Measurements from ENCODE around the gene TYW3. TPM values are rescaled to one million over a fixed set of nuclear protein-coding genes. Genes with fewer than 3 reads are reported as not detected.

TYW3 gene
- total and polyA plus RNA-seq, 2 of the 4 experiments (the other 2 are of a cell fraction), result 9.3 to 16.5 TPM

GRCh38 chr1:74703386-74704182, 29.4 kb upstream of the TYW3 start (continued):
- TF ChIP-seq USF2 (IDR thresholded peaks at IDR 0.05; ENCODE audit: low read depth, low read length), result no peak

- Histone ChIP-seq H2BK5ac (ENCODE audit: low read depth, low read length, poor library complexity, severe bottlenecking) (no peak overlapping the region), H4K91ac (ENCODE audit: insufficient read depth, low read depth, low read length) (no peak overlapping the region), H3K4me1 (ENCODE audit: control insufficient read depth, insufficient read depth, low read length) (peaks cover 8% of the 10 kb centered on the region), H2AK9ac (replicated peaks; ENCODE audit: low read depth, low read length, poor library complexity) (no peak overlapping the region), H2BK20ac (ENCODE audit: low read depth, low read length) (no peak overlapping the region), H3K27ac (ENCODE audit: insufficient read depth, low read length) (no peak overlapping the region), H2AK5ac (ENCODE audit: low read depth, low read length) (no peak overlapping the region), H3K14ac (replicated peaks; ENCODE audit: low read depth, low read length) (no peak overlapping the region), H2BK120ac (ENCODE audit: low read depth, low read length) (no peak overlapping the region), H3K36me3 (ENCODE audit: control insufficient read depth, insufficient read depth, low read length) (peaks cover 7% of the 10 kb centered on the region), H2AFZ (replicated peaks; ENCODE audit: low read length, poor library complexity) (no peak overlapping the region), H2BK15ac (ENCODE audit: low read depth, low read length) (no peak overlapping the region), H4K5ac (ENCODE audit: low read depth, low read length) (no peak overlapping the region), H3K23ac (ENCODE audit: low read depth, low read length) (no peak overlapping the region), H3K18ac (ENCODE audit: low read depth, low read length) (no peak overlapping the region), H3K56ac (ENCODE audit: extremely low read depth, insufficient read depth, low read length) (no peak overlapping the region), H3K4me2 (ENCODE audit: low read depth, low read length) (peak overlapping the region; percentile 30; the same call in 1 of the 2 replicates), H3K4me3 (ENCODE audit: insufficient read depth, low read depth, low read length) (no peak overlapping the region), H3K9me3 (ENCODE audit: control insufficient read depth, insufficient read depth, low read length) (no peaks in the 10 kb centered on the region), H4K8ac (ENCODE audit: low read depth in 2 of 2, low read length in 2 of 2) (no peak overlapping the region), H3K79me1 (ENCODE audit: low read depth in 1 of 2, low read length in 2 of 2) (peaks cover 0 to 3% of the 10 kb centered on the region in 2 experiments; a peak in 3 of 4 replicates), H3K4ac (ENCODE audit: low read depth, low read length) (no peak overlapping the region), H3K9me1 (ENCODE audit: insufficient read depth, low read length) (peaks cover 6% of the 10 kb centered on the region), H3K9ac (ENCODE audit: low read depth, low read length) (no peak overlapping the region), H3K27me3 (ENCODE audit: control insufficient read depth, insufficient read depth, low read length) (no peaks in the 10 kb centered on the region), H4K20me1 (ENCODE audit: insufficient read depth, low read length) (no peaks in the 10 kb centered on the region)
- in situ Hi-C loops (cut with MboI; ENCODE audit: low sequenced_read_pairs), result no loop called here
- dilution Hi-C loops (cut with HindIII; ENCODE audit: low sequenced_read_pairs, unreplicated experiment), result no loop called here
- DNase-seq (peak; percentile 8), ATAC-seq (ENCODE audit: low read depth) (peak; percentile 67)
- CTCF ChIA-PET, result no interaction called here
- BruUV-seq (replicated peaks), result no TSS peak
- WGBS, 2 experiments (ENCODE audit: extremely low coverage in 2 of 2, insufficient read length in 1 of 2), result no CpG with 5 or more reads among the region's 1 CpG
- POLR2A ChIA-PET (ENCODE audit: unreplicated experiment), result no interaction called here
- intact Hi-C loops (cut with micrococcal nuclease), result no loop called here
- TF ChIP-seq ELK1 (IDR thresholded peaks at IDR 0.05; ENCODE audit: borderline replicate concordance, low read depth, low read length) (no peak), CHD1 (IDR thresholded peaks at IDR 0.05; ENCODE audit: low read depth, low read length) (no peak), MAFK (IDR thresholded peaks at IDR 0.05; ENCODE audit: low read depth, low read length) (no peak), RAD21 (IDR thresholded peaks at IDR 0.05; ENCODE audit: low read length) (no peak), RCOR1 (IDR thresholded peaks at IDR 0.05; ENCODE audit: insufficient replicate concordance, low read length) (no peak), BHLHE40 (IDR thresholded peaks at IDR 0.05; ENCODE audit: low read depth, low read length) (no peak), CTCF (conservative IDR thresholded peaks at IDR 0.05; ENCODE audit: low read depth, low read length) (no peak), CEBPB (IDR thresholded peaks at IDR 0.05; ENCODE audit: low read depth, low read length) (no peak), POLR2A (IDR thresholded peaks at IDR 0.05; ENCODE audit: low read depth, low read length) (no peak), USF2 (IDR thresholded peaks at IDR 0.05; ENCODE audit: low read depth, low read length) (no peak), MAZ (IDR thresholded peaks at IDR 0.05; ENCODE audit: borderline replicate concordance, low read depth, low read length) (no peak)
Observed at GRCh38 chr1:74712881-74713280, 20.1 kb upstream of the TYW3 start.

All from IMR-90 (cell line).